Ureter (tissue), 1 donor: ENCODE results near the gene ACAT2. TPM values are rescaled to one million over a fixed set of nuclear protein-coding genes. Genes with fewer than 3 reads are reported as not detected.
"Not testable (repeated sequence)": the region's sequence is repeated elsewhere in the genome, so short reads cannot be mapped to it uniquely, and the experiment has no call there.

Experiments used
- DNase-seq: peaks from one replicate; pipeline ENCODE4 v3.0.0-alpha.2; 2020; ENCODE audit warnings: low spot score
- total RNA-seq: library from RNA; stranded (reverse); gene quantifications from one replicate; pipeline ENCODE4 v1.2.4, GENCODE V29; 2023
- donor health status: DM: yes; HTN: yes; CAD: no.

The ACAT2 gene
- total RNA-seq = 42.1 TPM

- DNase-seq = peak; percentile 97
These were observed at the start of gene ACAT2 for GRCh38 chr6:159761873-159762680. Gene ACAT2 (plus strand): TSS chr6:159762045. CDS start chr6:159762088, 43 bp downstream.

GRCh38 chr6:159712389-159712788 lies 49.5 kb upstream of the ACAT2 start:
- DNase-seq = not testable (repeated sequence)

- no peak for DNase-seq
These were observed 47.9 kb upstream of the ACAT2 start for GRCh38 chr6:159713984-159714383.

- DNase-seq = no peak
These were observed 47.4 kb upstream of the ACAT2 start for GRCh38 chr6:159714404-159714803.

- DNase-seq = no peak
These were observed 46.7 kb upstream of the ACAT2 start for GRCh38 chr6:159715166-159715565.

GRCh38 chr6:159715605-159716004 lies 46.2 kb upstream of the ACAT2 start:
- DNase-seq = no peak

- DNase-seq = peak; percentile 59
These were observed 45.4 kb upstream of the ACAT2 start for GRCh38 chr6:159716247-159717096.

GRCh38 chr6:159718634-159719033 lies 43.2 kb upstream of the ACAT2 start:
- no peak for DNase-seq

- DNase-seq = no peak
These were observed 42.6 kb upstream of the ACAT2 start for GRCh38 chr6:159719287-159719686.

GRCh38 chr6:159720708-159721107 lies 41.1 kb upstream of the ACAT2 start:
- DNase-seq = no peak

GRCh38 chr6:159721981-159722380 lies 39.9 kb upstream of the ACAT2 start:
- not testable (repeated sequence) for DNase-seq

- DNase-seq = no peak
These were observed 39.2 kb upstream of the ACAT2 start for GRCh38 chr6:159722655-159723054.

GRCh38 chr6:159723259-159723658 lies 38.6 kb upstream of the ACAT2 start:
- no peak for DNase-seq

- no peak for DNase-seq
These were observed 37.1 kb upstream of the ACAT2 start for GRCh38 chr6:159724778-159725177.

- not testable (repeated sequence) for DNase-seq
These were observed 36.6 kb upstream of the ACAT2 start for GRCh38 chr6:159725208-159725607.

- DNase-seq = no peak
These were observed 35.5 kb upstream of the ACAT2 start for GRCh38 chr6:159726255-159726917.

- DNase-seq = peak; percentile 98
These were observed 34.7 kb upstream of the ACAT2 start, which contains the start of gene WTAP for GRCh38 chr6:159726918-159727716. Gene WTAP (plus strand): TSS chr6:159727506. CDS start chr6:159736266, 8,760 bp downstream.

- DNase-seq = peak; percentile 57
These were observed 34.0 kb upstream of the ACAT2 start for GRCh38 chr6:159727717-159728445.

GRCh38 chr6:159728531-159728964 lies 33.3 kb upstream of the ACAT2 start:
- DNase-seq = no peak

- DNase-seq = no peak
These were observed 32.1 kb upstream of the ACAT2 start for GRCh38 chr6:159729598-159730331.
